T-helper 2 cell treated with Interferon-gamma antibody and Interleukin-4, amounts not matched to agents 100 ng/mL and 5 ng/mL, for 36 hours (primary cell): ENCODE measurements around the gene LGALS3BP. TPM values are rescaled to one million over a fixed set of nuclear protein-coding genes. Genes with fewer than 3 reads are reported as not detected.

Source experiments
- intact Hi-C: fragments of 100-400 bp; cut with micrococcal nuclease; formaldehyde crosslinking; loops from one replicate; pipeline ENCODE4 v1.15.1; 2023
- total RNA-seq: library from RNA; stranded (reverse); gene quantifications from 2 replicates; pipeline ENCODE4 v1.2.3, GENCODE V29; 2022

Gene LGALS3BP
- total RNA-seq, 1 donor from 2014 or later, result 147 TPM

DNA sequence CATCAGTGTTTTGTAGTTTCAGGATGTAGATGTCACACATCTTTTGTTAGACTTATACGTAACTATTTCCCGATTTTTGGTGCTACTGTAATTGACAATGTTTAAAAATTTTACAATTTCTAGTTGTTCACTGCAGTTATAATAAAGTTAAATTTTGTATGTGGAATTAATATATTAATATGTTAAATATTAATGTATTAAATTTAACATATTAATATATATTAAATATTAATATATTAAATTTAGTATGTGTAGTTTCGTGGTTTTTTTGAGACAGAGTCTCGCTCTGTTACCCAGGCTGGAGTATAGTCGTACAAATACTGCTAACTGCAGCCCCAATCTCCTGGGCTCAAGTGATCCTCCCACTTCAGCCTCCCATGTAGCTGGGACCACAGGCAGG lies 5.7 kb upstream of the LGALS3BP start:
- intact Hi-C loops, result no loop called here

DNA sequence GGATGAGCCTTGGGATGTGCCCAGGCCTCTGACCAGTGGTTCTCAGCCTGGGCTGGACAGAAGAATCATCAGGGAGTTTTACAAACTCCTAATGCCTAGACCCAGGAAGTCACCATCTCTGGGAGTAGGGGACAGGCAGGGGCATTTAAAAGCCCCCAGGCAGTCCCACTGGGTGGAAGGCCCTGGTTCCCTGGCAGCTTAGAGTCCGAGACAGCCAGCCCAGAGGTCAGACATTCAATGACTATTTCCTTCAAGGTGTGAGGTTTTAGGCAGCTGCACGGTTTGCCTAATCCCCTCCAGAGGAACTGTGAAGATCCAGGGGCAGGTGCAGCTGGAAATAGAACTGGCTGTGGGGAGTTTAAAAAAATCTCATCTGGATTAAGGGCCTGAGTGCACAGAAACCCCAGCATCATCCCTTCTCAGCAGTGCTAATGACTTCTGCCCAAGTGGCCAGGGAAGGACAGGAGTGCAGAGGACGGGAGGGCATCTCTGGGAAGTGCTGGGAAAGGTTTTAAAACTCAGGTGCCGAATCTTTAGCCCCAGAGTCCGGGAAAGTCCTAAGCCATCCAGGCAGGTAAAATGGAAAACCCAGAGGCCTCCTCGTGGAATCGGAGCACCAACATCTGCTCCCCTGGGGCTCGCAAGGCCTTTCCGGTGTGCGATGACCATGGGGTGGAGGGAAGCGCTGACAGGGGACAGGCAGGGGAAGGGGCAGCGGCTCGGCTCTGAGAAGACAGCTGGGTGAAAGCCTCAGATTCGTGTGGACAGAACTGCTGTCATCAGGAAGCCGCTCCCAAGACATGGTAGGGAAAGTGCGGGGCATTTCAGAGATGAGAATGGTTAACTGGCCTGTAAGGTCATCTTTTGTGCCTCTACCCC lies 1.5 kb upstream of the LGALS3BP start:
- intact Hi-C loops, result no loop called here

GRCh38 chr17:78980624-78980972 lies 875 bp upstream of the LGALS3BP start:
- intact Hi-C loops, result no loop called here

DNA sequence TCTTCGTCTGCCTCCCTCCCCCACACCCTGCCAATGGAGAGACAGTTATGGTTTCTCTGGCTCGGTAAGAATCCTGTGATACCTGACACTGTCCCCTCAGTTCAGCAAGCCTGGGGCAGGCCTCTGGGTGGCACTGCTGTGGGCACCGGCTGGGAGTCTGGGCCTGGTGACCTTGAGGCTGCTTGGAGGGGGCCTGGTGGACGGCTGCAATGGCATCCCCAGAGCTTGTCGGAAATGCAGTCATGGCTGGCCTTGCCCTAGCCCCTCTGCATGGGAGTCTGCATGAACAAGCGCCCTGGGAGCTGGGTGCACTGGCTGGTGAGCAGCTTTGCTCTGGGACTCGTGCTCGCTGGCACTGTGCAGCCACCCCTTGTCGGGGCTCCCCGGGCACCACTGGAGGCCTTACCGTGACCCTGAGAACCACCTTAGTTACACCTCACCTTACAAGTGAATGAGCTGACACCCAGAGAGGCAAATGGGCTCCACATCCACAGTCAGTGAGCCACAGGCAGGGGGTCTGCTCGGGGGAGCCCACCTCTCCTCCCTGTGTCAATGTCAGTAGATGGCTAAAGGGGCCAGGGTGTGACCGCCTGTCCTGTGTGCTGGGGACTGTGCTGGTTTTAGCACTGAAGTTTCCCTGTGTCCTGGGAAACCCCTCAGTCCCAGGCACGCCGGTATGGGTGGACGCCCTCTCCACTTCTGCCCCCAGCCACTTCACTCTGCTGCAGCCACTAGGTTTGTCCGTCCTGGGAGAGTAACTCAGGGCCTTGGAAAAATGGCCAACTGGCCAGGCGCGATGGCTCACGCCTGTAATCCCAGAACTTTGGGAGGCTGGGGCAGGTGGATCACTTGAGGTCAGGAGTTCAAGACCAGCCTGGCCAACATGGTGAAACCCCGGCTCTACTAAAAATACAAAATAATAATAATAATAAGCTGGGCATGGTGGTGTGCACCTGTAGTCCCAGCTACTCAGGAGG lies 1.4 kb downstream of the LGALS3BP start:
- intact Hi-C loops, result no loop called here

GRCh38 chr17:78977681-78977943 lies 2.1 kb downstream of the LGALS3BP start:
- intact Hi-C loops, result no loop called here

GRCh38 chr17:78976907-78977680 lies 2.6 kb downstream of the LGALS3BP start:
- intact Hi-C loops, result no loop called here

GRCh38 chr17:78974635-78975591 lies 4.8 kb downstream of the LGALS3BP start:
- intact Hi-C loops, result loop anchor here (1.0 kb wide), 1 partner anchor 110 kb away; no protein-coding TSS in a partner anchor

DNA sequence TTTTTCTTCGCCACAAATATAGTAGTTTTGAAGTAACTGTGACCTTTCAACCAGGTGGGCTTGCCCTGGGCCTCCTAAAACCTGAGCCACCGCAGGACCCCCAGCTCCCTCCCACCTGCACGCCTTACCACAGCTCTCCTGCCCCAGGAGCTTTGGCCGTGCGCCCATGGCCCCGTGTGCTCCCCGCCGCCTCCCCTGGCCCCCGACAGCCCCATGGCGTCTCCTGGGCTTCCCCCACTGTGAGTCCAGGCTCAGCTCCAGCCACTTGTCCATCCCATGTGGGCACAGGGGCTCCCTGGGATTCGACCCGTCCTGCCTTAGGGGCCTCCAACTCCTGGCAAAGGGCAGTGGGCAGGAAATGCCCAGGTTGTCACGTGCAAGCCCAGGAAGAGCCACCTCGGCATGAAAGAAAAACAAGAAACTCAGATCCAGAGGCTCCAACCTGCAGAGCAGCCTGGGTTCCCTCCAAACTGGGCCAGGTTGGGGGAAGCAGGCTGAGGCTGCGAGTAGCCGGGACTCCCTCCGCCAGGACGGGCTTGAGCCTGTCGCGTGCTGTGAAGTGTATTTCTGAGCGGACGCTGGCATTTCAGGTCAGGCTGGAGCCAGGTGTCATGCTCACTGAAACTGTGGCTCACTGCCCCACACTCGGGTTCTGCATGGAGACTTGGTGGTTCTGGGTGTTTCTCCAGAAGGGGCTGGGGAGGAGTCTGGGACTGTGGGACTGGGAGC lies 5.8 kb downstream of the LGALS3BP start:
- intact Hi-C loops, result no loop called here

DNA sequence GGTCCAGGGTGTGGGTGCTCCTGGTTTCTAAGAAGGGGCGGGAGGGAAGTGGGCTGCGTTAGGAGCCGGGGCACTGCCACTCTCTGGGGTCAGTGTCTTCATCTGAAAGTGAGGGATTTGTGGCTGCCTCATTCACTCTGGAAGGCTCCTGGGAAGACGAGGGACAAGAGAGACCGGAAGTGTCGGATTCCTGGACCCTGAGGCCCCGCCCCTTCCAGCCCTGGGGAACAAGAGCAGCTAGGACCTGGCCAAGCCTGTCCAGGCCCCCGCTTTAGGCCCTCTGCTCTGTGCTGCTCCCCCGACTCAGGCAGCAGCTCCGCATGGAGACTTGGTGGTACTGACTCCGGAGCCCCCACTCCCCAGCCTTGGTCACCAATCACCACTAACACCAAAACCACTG lies 6.5 kb downstream of the LGALS3BP start:
- intact Hi-C loops, result no loop called here

DNA sequence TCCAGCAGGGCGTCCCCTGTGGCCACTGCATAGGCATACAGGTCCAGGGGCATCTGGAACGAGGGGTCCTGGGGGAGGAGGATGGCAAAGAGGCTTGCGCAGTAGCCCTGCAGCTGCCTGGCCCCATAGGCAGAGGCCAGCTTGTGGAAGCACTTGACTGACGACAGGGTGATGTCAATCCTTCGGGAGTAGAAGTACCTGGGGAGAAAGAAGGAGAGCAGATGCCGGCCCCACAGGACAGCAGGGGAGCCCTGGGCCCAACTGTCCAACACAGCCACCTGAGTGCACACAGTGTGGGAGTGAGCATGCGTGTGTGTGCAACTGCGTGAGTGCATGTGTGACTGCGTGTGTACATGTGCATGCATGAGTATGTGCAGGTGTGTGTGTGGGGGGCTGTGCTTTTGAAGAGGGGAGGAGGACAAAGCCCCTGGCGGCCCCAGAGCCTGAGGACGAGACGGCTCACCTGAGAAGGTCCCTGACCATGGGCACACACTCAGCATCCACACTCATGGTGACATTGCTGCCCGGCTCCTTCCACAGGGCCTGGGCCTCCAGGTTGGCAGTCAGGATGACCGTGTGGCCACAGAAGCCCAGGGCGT lies 7.1 kb downstream of the LGALS3BP start:
- intact Hi-C loops, result no loop called here

DNA sequence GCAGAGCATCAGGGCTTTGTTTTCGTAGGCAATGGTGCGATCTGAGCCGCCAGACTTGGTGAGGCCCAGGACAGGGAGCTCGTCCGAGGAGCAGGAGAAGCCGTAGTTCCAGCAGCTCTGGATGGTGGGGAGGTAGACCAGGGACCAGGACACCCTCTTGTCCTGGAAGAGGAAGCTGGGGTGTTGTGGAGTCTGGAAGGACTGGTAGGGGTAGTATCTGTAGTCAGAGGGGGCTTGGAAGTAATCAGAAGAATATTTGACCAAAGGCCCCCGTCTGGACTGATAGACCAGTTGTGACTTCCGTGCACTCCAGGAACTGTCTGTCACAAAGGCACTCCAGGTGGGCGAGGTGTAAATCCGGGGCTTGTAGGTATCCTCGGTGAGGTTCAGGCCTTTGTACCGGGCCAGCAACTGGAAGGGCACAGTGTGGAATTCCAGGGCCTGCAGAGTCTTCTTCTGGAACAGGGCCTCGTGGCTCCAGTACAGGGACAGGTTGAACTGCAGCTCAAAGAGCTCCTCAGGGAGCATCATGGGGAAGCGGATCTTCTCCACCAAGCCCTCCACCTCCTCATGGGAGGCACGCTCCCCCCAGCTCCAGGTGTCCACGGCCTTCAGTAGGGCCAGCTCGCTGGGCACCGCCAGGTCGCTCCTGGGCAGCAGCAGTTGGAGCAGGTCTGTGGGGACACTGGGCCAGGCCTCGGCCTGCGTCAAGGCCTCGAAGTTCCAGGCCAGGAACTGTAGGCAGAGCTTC lies 7.8 kb downstream of the LGALS3BP start:
- intact Hi-C loops, result loop anchor here (1.0 kb wide), 1 partner anchor 107 kb away; no protein-coding TSS in a partner anchor

DNA sequence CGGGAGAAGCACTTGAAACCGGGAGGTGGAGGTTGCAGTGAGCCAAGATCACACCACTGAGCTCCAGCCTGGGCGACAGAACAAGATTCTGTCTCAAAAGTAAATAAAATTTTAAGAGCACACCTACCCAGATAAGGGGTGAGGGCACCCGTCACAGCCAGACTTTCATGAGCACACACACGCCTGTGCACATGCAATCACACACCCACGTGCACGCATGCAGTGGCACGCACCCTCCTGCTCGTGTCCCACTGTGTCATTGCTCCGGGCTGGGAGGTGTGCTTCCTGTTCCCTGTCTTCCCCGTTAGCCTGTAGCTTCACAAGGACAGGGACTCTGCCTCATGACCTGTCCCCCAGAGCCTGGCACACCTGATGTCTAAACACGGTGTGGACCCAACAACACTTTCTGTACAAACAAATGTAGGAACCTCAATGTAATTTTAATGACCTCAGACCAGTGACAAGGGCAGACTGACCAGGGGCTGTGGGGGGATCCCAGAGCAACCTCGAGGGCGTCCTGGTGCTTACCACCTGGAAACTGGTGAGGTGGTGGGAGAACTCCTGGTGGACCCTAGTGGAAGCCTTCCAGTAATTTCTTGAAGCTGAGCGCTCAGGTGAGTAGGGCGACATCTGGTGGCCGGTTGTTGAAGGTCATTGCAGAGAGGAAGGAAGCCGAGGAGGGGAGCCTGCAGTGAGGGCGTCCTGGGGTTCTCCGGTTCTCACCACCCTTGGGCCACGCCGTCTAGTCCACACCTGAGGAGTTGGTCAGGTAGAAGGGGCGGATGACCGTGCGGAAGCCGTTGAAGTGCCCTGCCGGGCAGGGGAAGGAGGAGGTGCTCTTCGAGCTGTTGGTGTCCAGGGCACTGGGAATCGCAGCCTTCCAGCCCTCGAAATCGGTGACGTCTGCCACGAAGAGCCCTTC lies 8.6 kb downstream of the LGALS3BP start:
- intact Hi-C loops, result loop anchor here (1.0 kb wide), 1 partner anchor 106 kb away; no protein-coding TSS in a partner anchor

GRCh38 chr17:78969865-78970264 lies 9.9 kb downstream of the LGALS3BP start:
- intact Hi-C loops, result no loop called here

DNA sequence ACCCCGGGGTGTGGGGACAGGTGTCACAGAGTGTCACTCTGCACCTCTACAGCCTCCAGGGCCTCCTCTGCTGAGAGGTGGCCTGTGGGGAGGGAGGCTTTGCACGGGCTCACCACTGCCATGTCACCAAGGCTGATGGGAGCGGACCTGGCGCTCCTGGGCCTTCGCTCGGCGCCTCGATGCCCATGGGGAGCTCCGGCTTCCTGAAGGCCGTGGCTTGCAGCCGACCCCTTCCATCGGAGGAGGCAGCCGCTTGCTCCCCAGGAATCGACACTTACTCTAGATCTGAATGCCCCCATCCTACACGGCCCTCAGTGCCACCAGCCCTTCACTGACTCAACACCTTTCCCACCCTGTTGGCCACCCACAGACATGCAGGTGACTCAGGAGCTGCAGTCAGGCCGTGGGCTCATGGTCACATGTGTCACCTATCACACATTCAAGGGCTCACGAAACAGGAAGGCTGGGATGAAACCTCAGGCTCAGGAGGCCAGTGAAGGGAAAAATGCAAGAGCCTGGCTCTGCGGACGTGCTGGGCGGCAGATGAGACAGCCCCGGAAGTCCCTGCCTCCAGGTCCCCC lies 11.9 kb downstream of the LGALS3BP start:
- intact Hi-C loops, result no loop called here

GRCh38 chr17:78966910-78967600 lies 12.7 kb downstream of the LGALS3BP start:
- intact Hi-C loops, result no loop called here

GRCh38 chr17:78966123-78966813 lies 13.5 kb downstream of the LGALS3BP start:
- intact Hi-C loops, result no loop called here
